MM.1S (cell line): ENCODE results near the gene FBXW2.

ENCODE experiments used
- DNase-seq: peaks from one replicate; pipeline ENCODE4 v3.0.0-alpha.2; 2015
- H2AFZ ChIP-seq: fragments of 300-600 bp; sonication (generic); 2 replicates; pipeline ENCODE4 v1.6.0; 2016; ENCODE audit warnings: antibody characterized with exemption, low read length
- H3F3A ChIP-seq: fragments of 300-600 bp; sonication (generic); 2 replicates; pipeline ENCODE4 v1.6.1; 2016; ENCODE audit warnings: mild to moderate bottlenecking, antibody characterized with exemption, low read length, moderate library complexity, mixed read lengths; ENCODE audit not compliant: insufficient read depth
- H3K27ac ChIP-seq: fragments of 300-600 bp; sonication (generic); 2 replicates; pipeline ENCODE4 v1.5.1; 2016; ENCODE audit warnings: mild to moderate bottlenecking, low read length
- H3K27me3 ChIP-seq: fragments of 300-600 bp; sonication (generic); replicated peaks from 2 replicates; pipeline ENCODE4 v1.6.0; 2016; ENCODE audit warnings: low read length; ENCODE audit not compliant: insufficient read depth
- H3K36me3 ChIP-seq: fragments of 300-600 bp; sonication (generic); replicated peaks from 2 replicates; pipeline ENCODE4 v1.6.1; 2016; ENCODE audit warnings: mild to moderate bottlenecking, low read length, mixed read lengths; ENCODE audit not compliant: insufficient read depth
- H3K4me1 ChIP-seq: fragments of 300-600 bp; sonication (generic); 2 replicates; pipeline ENCODE4 v1.6.1; 2016; ENCODE audit warnings: low read length, mixed read lengths
- H3K4me2 ChIP-seq: fragments of 300-600 bp; sonication (generic); 2 replicates; pipeline ENCODE4 v1.6.0; 2016; ENCODE audit warnings: low read depth, low read length
- H3K4me3 ChIP-seq: fragments of 300-600 bp; sonication (generic); 2 replicates; pipeline ENCODE4 v1.5.1; 2016; ENCODE audit warnings: low read length, mixed read lengths
- H3K79me2 ChIP-seq: fragments of 300-600 bp; sonication (generic); 2 replicates; pipeline ENCODE4 v1.6.1; 2016; ENCODE audit warnings: mixed run types, low read length, mixed read lengths
- H3K9ac ChIP-seq: fragments of 300-600 bp; sonication (generic); 2 replicates; pipeline ENCODE4 v1.6.1; 2016; ENCODE audit warnings: low read length, mixed read lengths
- H3K9me2 ChIP-seq: fragments of 300-600 bp; sonication (generic); replicated peaks from 2 replicates; pipeline ENCODE4 v1.6.1; 2016; ENCODE audit warnings: mild to moderate bottlenecking, low read length, mixed read lengths; ENCODE audit not compliant: insufficient read depth
- H3K9me3 ChIP-seq: fragments of 300-600 bp; sonication (generic); replicated peaks from 2 replicates; pipeline ENCODE4 v1.6.1; 2016; ENCODE audit warnings: mild to moderate bottlenecking, low read length, mixed read lengths; ENCODE audit not compliant: insufficient read depth
- H4K20me1 ChIP-seq: fragments of 300-600 bp; sonication (generic); 2 replicates; pipeline ENCODE4 v1.6.1; 2016; ENCODE audit warnings: mild to moderate bottlenecking, low read length, moderate library complexity, mixed read lengths; ENCODE audit not compliant: insufficient read depth
- CTCF ChIP-seq: fragments of 300-600 bp; sonication (generic); IDR thresholded peaks from 2 replicates; pipeline ENCODE4 v1.5.1; 2016; ENCODE audit warnings: antibody characterized with exemption, low read length, mixed read lengths
- EZH2 ChIP-seq: fragments of 300-600 bp; sonication (generic); optimal IDR thresholded peaks from 2 replicates; pipeline ENCODE3; 2017; ENCODE audit warnings: low read depth, mild to moderate bottlenecking, antibody characterized with exemption, low read length, mixed read lengths
- EZH2phosphoT487 ChIP-seq: fragments of 300-600 bp; sonication (generic); IDR thresholded peaks from 2 replicates; pipeline ENCODE4 v1.6.1; 2018; ENCODE audit warnings: antibody characterized with exemption, low read length

FBXW2 gene

DNA sequence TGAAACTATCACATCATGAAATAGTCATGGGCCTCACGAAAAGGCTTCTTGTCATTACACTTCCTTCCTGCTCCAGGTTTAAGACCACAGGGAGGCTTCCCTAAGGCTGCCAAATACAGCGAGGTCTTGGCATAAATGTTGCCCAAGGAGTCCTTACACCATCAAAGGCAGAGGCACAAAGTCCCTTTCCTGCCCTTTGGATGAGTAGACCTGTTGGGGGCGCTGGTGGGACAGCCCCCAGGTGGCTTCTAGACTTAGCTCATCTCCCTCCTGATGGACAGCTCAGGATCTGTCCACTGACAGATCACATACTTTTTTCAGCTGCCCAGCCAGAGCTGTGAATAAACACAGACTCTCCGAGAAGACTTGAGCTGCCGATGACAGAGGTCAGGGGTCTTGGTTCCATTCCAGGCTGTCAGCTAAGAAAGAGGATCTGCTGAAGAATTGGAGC, 63.4 kb downstream of the FBXW2 start:
- no peak overlapping the region for H2AFZ ChIP-seq
- H3K27me3 ChIP-seq: no peaks in the 10 kb centered on the region
- H3K4me2 ChIP-seq: peak overlapping the region; percentile 17

GRCh38 chr9:120726484-120726883, 66.7 kb downstream of the FBXW2 start:
- no peak overlapping the region for H3K9ac ChIP-seq
- no peak overlapping the region for H2AFZ ChIP-seq
- H3F3A ChIP-seq: no peaks in the 10 kb centered on the region
- H3K27ac ChIP-seq: no peak overlapping the region
- no peaks in the 10 kb centered on the region for H4K20me1 ChIP-seq
- TF ChIP-seq EZH2: no peak
- no peak for TF ChIP-seq EZH2phosphoT487
- TF ChIP-seq CTCF: no peak
- H3K9me3 ChIP-seq: no peaks in the 10 kb centered on the region
- DNase-seq: no peak
- H3K9me2 ChIP-seq: no peaks in the 10 kb centered on the region
- H3K79me2 ChIP-seq: no peaks in the 10 kb centered on the region
- no peak overlapping the region for H3K4me2 ChIP-seq
- H3K4me3 ChIP-seq: no peak overlapping the region
- no peaks in the 10 kb centered on the region for H3K27me3 ChIP-seq
- no peaks in the 10 kb centered on the region for H3K36me3 ChIP-seq
- peaks cover 17% of the 10 kb centered on the region for H3K4me1 ChIP-seq

More for the DNA sequence above, 63.4 kb downstream of the FBXW2 start:
- Histone ChIP-seq H3K9ac (no peak overlapping the region), H3K27ac (no peak overlapping the region), H4K20me1 (no peaks in the 10 kb centered on the region), H3K79me2 (no peaks in the 10 kb centered on the region), H3K4me3 (no peak overlapping the region), H3K9me2 (no peaks in the 10 kb centered on the region), H3K4me1 (peaks cover 17% of the 10 kb centered on the region), H3K9me3 (no peaks in the 10 kb centered on the region), H3K36me3 (no peaks in the 10 kb centered on the region), H3F3A (no peaks in the 10 kb centered on the region)
- TF ChIP-seq EZH2 (no peak), CTCF (peak; percentile 46)
- no peak for DNase-seq

DNA sequence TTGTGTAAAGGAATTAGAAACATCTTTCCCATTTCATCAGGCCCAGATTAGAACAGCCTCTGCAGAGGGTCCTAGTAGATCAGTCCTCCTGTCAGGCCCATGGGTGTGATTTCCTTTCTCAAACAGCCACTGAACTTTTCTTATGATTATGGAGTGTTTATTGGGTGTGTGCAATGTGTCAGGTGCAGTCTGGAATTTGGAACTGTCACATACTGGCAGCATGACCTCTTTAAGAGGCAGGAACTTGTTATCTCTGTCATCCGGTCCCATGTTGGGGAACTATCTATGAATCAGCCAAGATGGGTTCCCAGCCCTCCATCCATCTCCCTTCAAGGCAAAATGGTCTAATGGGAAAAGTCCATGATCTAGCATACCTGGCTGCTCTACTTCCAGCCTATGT, 67.3 kb downstream of the FBXW2 start:
- TF ChIP-seq EZH2: no peak
- TF ChIP-seq CTCF: no peak
- TF ChIP-seq EZH2phosphoT487: no peak
- Histone ChIP-seq H3K4me2 (no peak overlapping the region), H3K9me2 (no peaks in the 10 kb centered on the region), H3K36me3 (no peaks in the 10 kb centered on the region), H3K27me3 (no peaks in the 10 kb centered on the region), H3K27ac (no peak overlapping the region), H3F3A (no peaks in the 10 kb centered on the region), H4K20me1 (no peaks in the 10 kb centered on the region), H3K4me1 (peaks cover 17% of the 10 kb centered on the region), H3K9ac (no peak overlapping the region), H3K9me3 (no peaks in the 10 kb centered on the region), H3K4me3 (no peak overlapping the region), H3K79me2 (no peaks in the 10 kb centered on the region), H2AFZ (no peak overlapping the region)
- no peak for DNase-seq
